ENCODE measurements around the gene OR10A6. TPM values are rescaled to one million over a fixed set of nuclear protein-coding genes. Genes with fewer than 3 reads are reported as not detected.

OR10A6 gene
- total and polyA plus RNA-seq, 10 of the 15 experiments (the other 5 are each of a cell fraction or from before 2014, with no cell fraction given), result not detected

GRCh38 chr11:7892840-7893254 lies 38.2 kb downstream of the OR10A6 start (continued):
- no peak for TF ChIP-seq BRCA1 (IDR thresholded peaks at IDR 0.05; ENCODE audit: low read depth, low read length)
- TF ChIP-seq BACH1 (IDR thresholded peaks at IDR 0.05; ENCODE audit: borderline replicate concordance), result no peak
- peak; percentile 73 for TF ChIP-seq RAD21 (IDR thresholded peaks at IDR 0.05; ENCODE audit: insufficient read depth, low read depth, low read length)
- no peak for TF ChIP-seq NRF1 (conservative IDR thresholded peaks at IDR 0.05; ENCODE audit: low read depth, low read length)

- Histone ChIP-seq H2AFZ (ENCODE audit: control insufficient read depth, low read depth, low read length) (peak overlapping the region; percentile 85), H3K4me3 (no peak overlapping the region), H3K9ac (ENCODE audit: control insufficient read depth, insufficient read depth, low read length) (no peak overlapping the region), H3K9me3 (replicated peaks; ENCODE audit: control insufficient read depth, insufficient read depth, low read length) (no peaks in the 10 kb centered on the region), H3K4me2 (ENCODE audit: control insufficient read depth, insufficient read depth) (0 out of 2 replicates have a peak overlapping the region, but pooled peaks have one; percentile 17), H4K20me1 (ENCODE audit: control insufficient read depth, insufficient read depth) (no peaks in the 10 kb centered on the region), H3K27me3 (replicated peaks in 1 of 2; ENCODE audit: control insufficient read depth in 2 of 2, insufficient read depth in 2 of 2, low read length in 1 of 2) (no peaks in the 10 kb centered on the region; a peak in 1 of 4 replicates), H3K27ac (ENCODE audit: control insufficient read depth, insufficient read depth) (no peak overlapping the region), H3K36me3 (ENCODE audit: control insufficient read depth in 2 of 2, insufficient read depth in 2 of 2, low read length in 1 of 2) (no peaks in the 10 kb centered on the region), H3K79me2 (ENCODE audit: control insufficient read depth, insufficient read depth, low read length) (no peaks in the 10 kb centered on the region), H3K4me1 (ENCODE audit: control insufficient read depth, insufficient read depth, low read length) (peaks cover 14% of the 10 kb centered on the region)
- POLR2A ChIA-PET, result interaction anchor here (1.7 to 5.6 kb wide), 2 partner anchors 92 to 94 kb away, joined by 8 to 29 read pairs; partner anchors contain the start of gene EIF3F
- ATAC-seq, result peak; percentile 85
- RAD21 ChIA-PET (ENCODE audit: unreplicated experiment), result interaction anchor here (1.2 to 8.4 kb wide), 4 partner anchors 92 to 114 kb away, joined by 3 to 161 read pairs (median 8); partner anchors contain the start of gene EIF3F
- TF ChIP-seq SPI1 (IDR thresholded peaks at IDR 0.05; ENCODE audit: borderline replicate concordance, insufficient read depth, low read depth, low read length) (peak; percentile 87), IRF4 (IDR thresholded peaks at IDR 0.05; ENCODE audit: low read depth, low read length) (peak; percentile 51; the same call in 1 of the 2 replicates), PRDM15 (CRISPR knock-in tag; IDR thresholded peaks at IDR 0.05) (no peak)
- CTCF ChIA-PET, result interaction anchor here (0.9 to 8.4 kb wide), 17 partner anchors 9 to 207 kb away, joined by 3 to 271 read pairs (median 5); partner anchors contain the start of gene EIF3F
- no peak for DNase-seq (ENCODE audit: low read depth, low spot score)
- no TSS peak for BruUV-seq (replicated peaks)
- in situ Hi-C loops (cut with MboI) (loop anchor here (5.0 kb wide), 1 partner anchor 95 kb away; the partner anchor contains the start of gene EIF3F), intact Hi-C loops (cut with micrococcal nuclease; ENCODE audit: unreplicated experiment) (loop anchor here (1.0 to 10.0 kb wide), 2 partner anchors 95 to 203 kb away; partner anchors contain the start of gene EIF3F)
- FAIRE-seq, result no peak
- 13% methylated on average over 6 of the region's 6 CpGs for WGBS (ENCODE audit: insufficient coverage, insufficient replicate concordance, low lambda C conversion rate, missing lambda C conversion rate)
- SMC1A ChIA-PET (ENCODE audit: uncharacterized antibody, unreplicated experiment), result interaction anchor here (0.9 to 8.4 kb wide), 8 partner anchors 11 to 207 kb away, joined by 3 to 190 read pairs (median 6); partner anchors contain the start of gene EIF3F
These were observed 38.9 kb downstream of the OR10A6 start for GRCh38 chr11:7892059-7892699.

Measured in GM12878 (cell line).